NB4 (cell line): ENCODE measurements around the gene CTTN.

ENCODE experiments used
- MYC ChIP-seq: IDR thresholded peaks from 2 replicates; pipeline ENCODE4 v1.6.1; 2011; ENCODE audit warnings: low read depth, low read length
- POLR2A ChIP-seq: IDR thresholded peaks from 2 replicates; pipeline ENCODE4 v1.6.1; 2011; ENCODE audit warnings: mild to moderate bottlenecking; ENCODE audit not compliant: insufficient read length; ENCODE audit errors: extremely low read depth
- TF ChIP-seq, protein P1 (sequence below): IDR thresholded peaks from one replicate; pipeline ENCODE4 v1.5.1; 2012; ENCODE audit warnings: low read depth, low read length
- TF ChIP-seq, protein P2 (sequence below): IDR thresholded peaks from 2 replicates; pipeline ENCODE4 v1.6.1; 2011; ENCODE audit warnings: low read depth, low read length

DNA sequence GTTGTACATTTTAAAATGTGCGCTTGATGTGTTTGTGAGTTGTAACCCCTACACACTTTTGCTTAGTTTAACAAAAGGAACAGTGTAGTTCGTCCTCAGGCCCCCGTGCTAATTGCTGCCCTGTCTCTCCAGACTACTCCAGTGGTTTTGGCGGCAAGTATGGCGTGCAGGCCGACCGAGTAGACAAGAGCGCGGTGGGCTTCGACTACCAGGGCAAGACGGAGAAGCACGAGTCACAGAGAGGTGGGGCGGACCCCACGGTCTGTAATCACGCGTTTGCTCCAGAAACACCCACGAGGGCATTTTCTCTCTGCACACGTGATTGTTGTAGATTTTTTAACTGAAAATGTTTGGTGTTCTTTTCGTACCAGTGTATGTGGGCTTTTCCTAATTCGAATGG is 18.6 kb downstream of the CTTN start:
- no peak for TF ChIP-seq POLR2A
- TF ChIP-seq, protein P1, sequence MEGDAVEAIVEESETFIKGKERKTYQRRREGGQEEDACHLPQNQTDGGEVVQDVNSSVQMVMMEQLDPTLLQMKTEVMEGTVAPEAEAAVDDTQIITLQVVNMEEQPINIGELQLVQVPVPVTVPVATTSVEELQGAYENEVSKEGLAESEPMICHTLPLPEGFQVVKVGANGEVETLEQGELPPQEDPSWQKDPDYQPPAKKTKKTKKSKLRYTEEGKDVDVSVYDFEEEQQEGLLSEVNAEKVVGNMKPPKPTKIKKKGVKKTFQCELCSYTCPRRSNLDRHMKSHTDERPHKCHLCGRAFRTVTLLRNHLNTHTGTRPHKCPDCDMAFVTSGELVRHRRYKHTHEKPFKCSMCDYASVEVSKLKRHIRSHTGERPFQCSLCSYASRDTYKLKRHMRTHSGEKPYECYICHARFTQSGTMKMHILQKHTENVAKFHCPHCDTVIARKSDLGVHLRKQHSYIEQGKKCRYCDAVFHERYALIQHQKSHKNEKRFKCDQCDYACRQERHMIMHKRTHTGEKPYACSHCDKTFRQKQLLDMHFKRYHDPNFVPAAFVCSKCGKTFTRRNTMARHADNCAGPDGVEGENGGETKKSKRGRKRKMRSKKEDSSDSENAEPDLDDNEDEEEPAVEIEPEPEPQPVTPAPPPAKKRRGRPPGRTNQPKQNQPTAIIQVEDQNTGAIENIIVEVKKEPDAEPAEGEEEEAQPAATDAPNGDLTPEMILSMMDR, result no peak
- TF ChIP-seq, protein P2, sequence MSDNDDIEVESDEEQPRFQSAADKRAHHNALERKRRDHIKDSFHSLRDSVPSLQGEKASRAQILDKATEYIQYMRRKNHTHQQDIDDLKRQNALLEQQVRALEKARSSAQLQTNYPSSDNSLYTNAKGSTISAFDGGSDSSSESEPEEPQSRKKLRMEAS, result no peak
- no peak for TF ChIP-seq MYC
